HCT116 (cell line): ENCODE measurements around the gene WDR20. TPM values are rescaled to one million over a fixed set of nuclear protein-coding genes. Genes with fewer than 3 reads are reported as not detected.

Experiments
- ATAC-seq: fragments of 200-7000 bp; cut with Tn5 transposase; 2 replicates; pipeline ENCODE4 v1.9.1; 2020; ENCODE audit warnings: mild to moderate bottlenecking, moderate library complexity
- BruUV-seq: library from RNA; stranded (reverse); fragments of 400-500 nt; replicated peaks from 2 replicates; lab custom pipeline; 2021; lab: Mats Ljungman, UMichigan
- CTCF ChIA-PET: fragments of 300-600 bp; sonication (Branson Sonifier 250); formaldehyde crosslinking; loops from one replicate; lab custom pipeline; 2021; ENCODE audit warnings: antibody characterized with exemption; lab: Charles Lee
- POLR2A ChIA-PET: fragments of 300-600, 350-600 bp; sonication (Branson Sonifier 250); formaldehyde crosslinking; loops from one replicate; lab custom pipeline; 2021; ENCODE audit warnings: antibody characterized with exemption; lab: Charles Lee
- RAD21 ChIA-PET, 2 experiments: fragments of 300-600 bp; sonication (Branson Sonifier 250); formaldehyde crosslinking; loops; one replicate each; lab custom pipeline; 2023; ENCODE audit warnings: low total read pairs in 2 of 2; ENCODE audit not compliant: uncharacterized antibody in 2 of 2, unreplicated experiment in 2 of 2, low non-redundant PET in 1 of 2; lab: Charles Lee
- DNase-seq: peaks from one replicate; pipeline ENCODE4 v3.0.0-alpha.2; 2010; ENCODE audit warnings: low read depth, low spot score
- H2AFZ ChIP-seq: fragments of 200-600 bp; shearing (Covaris generic), sonication (generic); 2 replicates; pipeline ENCODE4 v1.6.1; 2017; ENCODE audit warnings: low read depth, mixed run types, mixed read lengths, antibody characterized with exemption, low read length; ENCODE audit not compliant: poor library complexity, severe bottlenecking
- H3K27ac ChIP-seq: 2 replicates; pipeline ENCODE4 v1.5.1; 2012; ENCODE audit warnings: low read depth, low read length
- H3K27me3 ChIP-seq: fragments of 200-600 bp; sonication (generic); 2 replicates; pipeline ENCODE4 v1.6.1; 2016; ENCODE audit warnings: mixed run types, low read length, mixed read lengths; ENCODE audit not compliant: insufficient read depth
- H3K36me3 ChIP-seq, 2 experiments: fragments of 200-500 bp in 1 of 2; fragments of 200-600 bp in 1 of 2; sonication (Bioruptor generic) in 1 of 2; sonication (generic) in 1 of 2; 2 replicates each; pipeline versions ENCODE4 v1.5.1 to v1.6.1; 2014 to 2016; ENCODE audit warnings: low read length in 2 of 2, inconsistent platforms in 1 of 2, mixed read lengths in 1 of 2, mixed run types in 1 of 2; ENCODE audit not compliant: insufficient read depth in 2 of 2, control insufficient read depth in 1 of 2
- H3K4me1 ChIP-seq, 2 experiments: fragments of 200-600 bp in 1 of 2; sonication (generic) in 1 of 2; 2 replicates each; pipeline versions ENCODE4 v1.5.1 to v1.6.1; 2012 to 2017; ENCODE audit warnings: low read length in 2 of 2, inconsistent platforms in 1 of 2, mild to moderate bottlenecking in 1 of 2, mixed read lengths in 1 of 2, mixed run types in 1 of 2, moderate library complexity in 1 of 2; ENCODE audit not compliant: insufficient read depth in 2 of 2, control insufficient read depth in 1 of 2
- H3K4me2 ChIP-seq: fragments of 200-600 bp; sonication (generic); 2 replicates; pipeline ENCODE4 v1.6.1; 2017; ENCODE audit warnings: mixed run types, low read length, mixed read lengths
- H3K4me3 ChIP-seq, 2 experiments: fragments of 200-600 bp in 1 of 2; sonication (generic) in 1 of 2; replicated peaks in 1 of 2; 2 replicates each; pipeline ENCODE4 v1.5.1; 2011 to 2016; ENCODE audit warnings: low read length in 2 of 2, control low read depth in 1 of 2, low read depth in 1 of 2, mild to moderate bottlenecking in 1 of 2, mixed read lengths in 1 of 2, mixed run types in 1 of 2
- H3K79me2 ChIP-seq: fragments of 200-600 bp; sonication (generic); 2 replicates; pipeline ENCODE4 v1.6.1; 2017; ENCODE audit warnings: mild to moderate bottlenecking, mixed run types, low read length, moderate library complexity, mixed read lengths; ENCODE audit not compliant: insufficient read depth
- H3K9ac ChIP-seq: fragments of 200-600 bp; sonication (generic); 2 replicates; pipeline ENCODE4 v1.6.1; 2016; ENCODE audit warnings: low read length, mixed read lengths
- H3K9me2 ChIP-seq: fragments of 200-600 bp; sonication (generic), shearing (Covaris generic); 2 replicates; pipeline ENCODE4 v1.6.1; 2017; ENCODE audit warnings: mixed run types, mild to moderate bottlenecking, moderate library complexity; ENCODE audit not compliant: insufficient read depth
- H3K9me3 ChIP-seq, 2 experiments: fragments of 200-500 bp in 1 of 2; fragments of 200-600 bp in 1 of 2; sonication (Bioruptor generic) in 1 of 2; sonication (generic) in 1 of 2; 2 replicates each; pipeline ENCODE4 v1.6.1; 2014 to 2017; ENCODE audit warnings: low read length in 2 of 2, mixed read lengths in 2 of 2, inconsistent platforms in 1 of 2, low read depth in 1 of 2, mild to moderate bottlenecking in 1 of 2, mixed run types in 1 of 2, moderate library complexity in 1 of 2; ENCODE audit not compliant: control insufficient read depth in 1 of 2, insufficient read depth in 1 of 2
- H4K20me1 ChIP-seq: fragments of 200-600 bp; sonication (generic), shearing (Covaris generic); 2 replicates; pipeline ENCODE4 v1.6.1; 2017; ENCODE audit warnings: mixed run types, mild to moderate bottlenecking, moderate library complexity; ENCODE audit not compliant: insufficient read depth
- ATF3 ChIP-seq: IDR thresholded peaks from 2 replicates; pipeline ENCODE4 v1.6.1; 2012
- CBX3 ChIP-seq: IDR thresholded peaks from 2 replicates; pipeline ENCODE4 v1.6.1; 2012; ENCODE audit warnings: low read depth
- CEBPB ChIP-seq: IDR thresholded peaks from 2 replicates; pipeline ENCODE4 v1.6.1; 2012; ENCODE audit warnings: low read depth
- EGR1 ChIP-seq: IDR thresholded peaks from 2 replicates; pipeline ENCODE4 v1.6.1; 2012; ENCODE audit warnings: low read depth
- ELF1 ChIP-seq: IDR thresholded peaks from 2 replicates; pipeline ENCODE4 v1.6.1; 2012; ENCODE audit warnings: low read depth, borderline replicate concordance
- EZH2phosphoT487 ChIP-seq: fragments of 200-600 bp; IDR thresholded peaks from 2 replicates; pipeline ENCODE4 v1.6.1; 2018; ENCODE audit warnings: antibody characterized with exemption, borderline replicate concordance
- FOSL1 ChIP-seq: IDR thresholded peaks from 2 replicates; pipeline ENCODE4 v1.6.1; 2012; ENCODE audit warnings: low read depth
- JUND ChIP-seq: IDR thresholded peaks from 2 replicates; pipeline ENCODE4 v1.6.1; 2012
- POLR2A ChIP-seq: IDR thresholded peaks from 2 replicates; pipeline ENCODE4 v1.7.0; 2011; ENCODE audit warnings: borderline replicate concordance; ENCODE audit not compliant: insufficient read depth, insufficient read length; ENCODE audit errors: extremely low read depth
- RAD21 ChIP-seq: IDR thresholded peaks from 2 replicates; pipeline ENCODE4 v1.6.1; 2012; ENCODE audit warnings: low read depth, mild to moderate bottlenecking
- REST ChIP-seq: IDR thresholded peaks from 2 replicates; pipeline ENCODE4 v1.6.1; 2012; ENCODE audit warnings: low read depth
- SP1 ChIP-seq: IDR thresholded peaks from 2 replicates; pipeline ENCODE4 v1.6.1; 2012; ENCODE audit warnings: low read depth
- SRF ChIP-seq: IDR thresholded peaks from 2 replicates; pipeline ENCODE4 v1.6.1; 2012; ENCODE audit warnings: low read depth
- YY1 ChIP-seq: IDR thresholded peaks from 2 replicates; pipeline ENCODE4 v1.6.1; 2011; ENCODE audit warnings: low read length, low read depth, moderate library complexity, mild to moderate bottlenecking; ENCODE audit not compliant: insufficient replicate concordance; ENCODE audit errors: extremely low read depth
- ZFX ChIP-seq: fragments of 450-650 bp; IDR thresholded peaks from 2 replicates; pipeline ENCODE4 v1.6.1; 2017
- ZNF274 ChIP-seq: fragments of 200-500 bp; sonication (Bioruptor generic); IDR thresholded peaks from 2 replicates; pipeline ENCODE4 v1.6.1; 2014; ENCODE audit warnings: mild to moderate bottlenecking, low read depth, low read length, inconsistent platforms
- intact Hi-C: fragments of 100-400 bp; cut with micrococcal nuclease; formaldehyde crosslinking; loops from 2 replicates; pipeline ENCODE4 v1.10.0; 2022
- total RNA-seq: library from RNA; stranded (reverse); gene quantifications from one replicate; pipeline ENCODE4 v1.2.1, GENCODE V29; 2021; ENCODE audit not compliant: unreplicated experiment

Gene WDR20
- total RNA-seq, 1 experiment from 2014 or later: 21.1 TPM

- peaks cover 12% of the 10 kb centered on the region; the same call in 1 of the 2 replicates for H4K20me1 ChIP-seq
Observed at GRCh38 chr14:102146423-102146822, 6.7 kb downstream of the WDR20 start.

GRCh38 chr14:102150083-102150482, 10.4 kb downstream of the WDR20 start:
- ChIA-PET POLR2A (no interaction called here), CTCF (no interaction called here), RAD21 (no interaction called here)
- no peak overlapping the region for H2AFZ ChIP-seq
- no peak for DNase-seq
- no peaks in the 10 kb centered on the region for H3K9me3 ChIP-seq
- H3K79me2 ChIP-seq: peaks cover 97% of the 10 kb centered on the region
- ATAC-seq: no peak
- no peak for TF ChIP-seq FOSL1
- no peak for TF ChIP-seq CBX3
- no peak for TF ChIP-seq SP1
- TF ChIP-seq SRF: no peak
- no peak for TF ChIP-seq ZNF274
- no peak for TF ChIP-seq ATF3
- TF ChIP-seq JUND: no peak
- TF ChIP-seq POLR2A: no peak
- TF ChIP-seq REST: no peak
- TF ChIP-seq ELF1: no peak
- no peak for TF ChIP-seq EZH2phosphoT487
- no peak for TF ChIP-seq YY1
- TF ChIP-seq EGR1: no peak
- no peak for TF ChIP-seq ZFX
- H3K36me3 ChIP-seq: peaks cover 0 to 12% of the 10 kb centered on the region in 2 experiments; a peak in 3 of 4 replicates
- H3K9ac ChIP-seq: no peak overlapping the region
- intact Hi-C loops: no loop called here
- no peaks in the 10 kb centered on the region for H3K9me2 ChIP-seq
- H4K20me1 ChIP-seq: peaks cover 6% of the 10 kb centered on the region; the same call in 1 of the 2 replicates
- BruUV-seq: no TSS peak
- H3K27ac ChIP-seq: no peak overlapping the region
- H3K4me1 ChIP-seq: no peaks in the 10 kb centered on the region
- H3K4me3 ChIP-seq: no peak overlapping the region
- no peak overlapping the region for H3K4me2 ChIP-seq
- no peaks in the 10 kb centered on the region for H3K27me3 ChIP-seq

More at GRCh38 chr14:102146423-102146822, 6.7 kb downstream of the WDR20 start:
- DNase-seq (no peak), ATAC-seq (no peak)
- ChIA-PET CTCF (no interaction called here), POLR2A (no interaction called here), RAD21 (no interaction called here)
- H3K4me1 ChIP-seq: peaks cover 0 to under 1% of the 10 kb centered on the region in 2 experiments; a peak in 3 of 4 replicates
- intact Hi-C loops: no loop called here
- no peaks in the 10 kb centered on the region for H3K27me3 ChIP-seq
- H3K4me3 ChIP-seq: no peak overlapping the region
- peaks cover 95% of the 10 kb centered on the region for H3K79me2 ChIP-seq
- H3K9me2 ChIP-seq: no peaks in the 10 kb centered on the region
- TF ChIP-seq CEBPB (no peak), RAD21 (no peak)
- no peak overlapping the region for H2AFZ ChIP-seq
- H3K9me3 ChIP-seq: no peaks in the 10 kb centered on the region
- no peak overlapping the region for H3K27ac ChIP-seq
- no TSS peak for BruUV-seq
- H3K4me2 ChIP-seq: no peak overlapping the region
- H3K9ac ChIP-seq: no peak overlapping the region
- H3K36me3 ChIP-seq: peaks cover 0 to under 1% of the 10 kb centered on the region in 2 experiments; a peak in 1 of 4 replicates
